ENCODE data around the gene CYP26A1.
"Not testable (repeated sequence)": the region's sequence is repeated elsewhere in the genome, so short reads cannot be mapped to it uniquely, and the experiment has no call there.

Gene CYP26A1

DNA sequence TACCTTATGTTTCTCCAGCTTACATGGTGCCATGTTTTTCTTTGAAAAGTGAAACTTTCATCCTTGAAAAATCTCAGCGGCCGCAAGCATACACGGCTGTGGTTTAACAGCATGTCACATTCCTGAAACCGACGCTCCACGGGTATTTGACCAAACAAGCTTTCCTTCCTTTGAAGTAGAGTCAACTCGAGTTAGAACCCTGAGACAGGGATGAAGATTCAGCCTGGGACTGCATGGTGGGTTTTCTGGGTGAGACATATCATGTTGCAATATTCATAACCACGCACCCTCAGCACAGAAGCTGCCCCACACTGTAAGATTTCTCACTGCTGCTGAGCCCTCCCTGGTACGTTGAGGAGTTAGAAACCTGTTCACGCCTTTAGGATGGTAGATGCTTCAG is 8.1 kb downstream of the CYP26A1 start:
- no peak for DNase-seq

DNA sequence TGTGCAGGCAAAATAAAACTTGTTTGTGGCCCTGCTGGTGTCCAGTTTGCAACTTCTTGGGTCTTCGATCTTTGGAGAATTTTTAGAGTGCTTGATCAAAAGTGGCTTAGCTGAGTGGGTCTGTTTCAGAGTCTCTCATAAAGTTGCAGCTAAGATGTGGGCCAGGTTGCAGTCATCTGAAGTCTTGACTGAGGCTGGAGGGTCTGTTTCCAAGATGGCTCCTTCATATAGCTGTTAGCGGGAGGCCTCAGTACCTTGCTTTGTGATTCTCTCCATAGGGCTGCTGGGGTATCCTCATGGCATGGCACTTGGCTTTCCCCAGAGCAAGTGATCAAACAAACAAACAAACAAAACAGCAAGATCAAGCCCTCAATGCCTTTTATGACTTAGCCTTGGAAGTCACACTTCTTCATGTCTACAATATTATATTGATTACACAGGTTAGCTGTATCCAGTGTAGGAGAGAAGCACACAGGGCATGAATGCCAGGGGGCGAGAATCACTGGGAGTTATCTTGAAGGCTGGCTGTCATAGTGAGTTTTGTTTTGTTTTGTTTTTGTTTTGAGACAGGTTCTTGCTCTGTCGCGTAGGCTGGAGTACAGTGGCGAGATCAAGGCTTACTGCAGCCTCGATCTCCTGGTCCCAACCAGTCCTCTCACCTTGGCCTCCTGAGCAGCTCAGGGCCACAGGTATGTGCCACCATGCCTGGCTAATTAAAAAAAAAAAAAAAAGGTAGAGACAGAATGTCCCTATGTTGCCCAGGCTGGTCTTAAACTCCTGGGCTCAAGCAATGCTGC is 10.2 kb downstream of the CYP26A1 start:
- no peak for DNase-seq

GRCh38 chr10:93085272-93085859 is 11.7 kb downstream of the CYP26A1 start:
- DNase-seq, result no peak

DNA sequence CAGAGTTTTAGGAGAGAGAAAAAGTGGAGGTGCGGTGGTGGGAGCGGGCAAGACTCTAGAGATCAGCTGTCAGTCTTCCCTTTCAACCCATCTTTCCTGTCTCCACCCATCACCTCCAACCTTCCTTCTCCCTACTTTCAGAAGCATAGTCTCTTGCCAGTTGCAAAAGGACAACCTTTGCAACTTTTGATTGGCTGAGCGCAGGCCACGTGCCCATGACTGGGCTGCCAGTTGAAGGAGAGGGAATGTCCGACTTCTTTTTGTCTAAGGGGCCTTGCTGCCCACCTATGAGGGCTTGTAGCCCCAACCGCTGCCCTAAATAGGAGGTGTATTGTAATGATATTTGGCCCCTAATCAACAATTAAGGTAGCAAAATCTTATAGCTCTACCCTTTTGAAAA is 12.6 kb downstream of the CYP26A1 start:
- no peak for DNase-seq

- DNase-seq, result no peak
These were observed 14.2 kb downstream of the CYP26A1 start for GRCh38 chr10:93087846-93088245.

DNA sequence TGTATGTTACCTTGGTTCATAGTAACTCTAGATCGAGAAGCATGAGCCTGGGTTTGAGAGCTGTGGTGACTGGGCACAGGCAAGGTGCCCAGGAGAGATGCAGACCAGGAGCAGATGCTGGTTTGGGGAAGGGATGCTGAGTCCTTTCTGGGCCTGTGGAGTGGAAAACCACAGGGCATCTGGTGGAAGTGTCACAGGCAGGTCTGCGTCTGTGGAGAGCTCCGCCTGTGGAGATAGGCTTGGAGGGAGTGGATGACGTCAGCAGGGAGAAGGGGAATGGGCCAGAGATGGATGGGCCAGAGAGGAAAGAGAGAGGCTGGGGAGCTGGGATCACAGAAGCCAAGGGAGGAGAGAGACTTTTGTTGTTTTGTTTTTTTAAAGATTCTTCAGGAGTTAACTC is 14.8 kb downstream of the CYP26A1 start:
- no peak for DNase-seq

DNA sequence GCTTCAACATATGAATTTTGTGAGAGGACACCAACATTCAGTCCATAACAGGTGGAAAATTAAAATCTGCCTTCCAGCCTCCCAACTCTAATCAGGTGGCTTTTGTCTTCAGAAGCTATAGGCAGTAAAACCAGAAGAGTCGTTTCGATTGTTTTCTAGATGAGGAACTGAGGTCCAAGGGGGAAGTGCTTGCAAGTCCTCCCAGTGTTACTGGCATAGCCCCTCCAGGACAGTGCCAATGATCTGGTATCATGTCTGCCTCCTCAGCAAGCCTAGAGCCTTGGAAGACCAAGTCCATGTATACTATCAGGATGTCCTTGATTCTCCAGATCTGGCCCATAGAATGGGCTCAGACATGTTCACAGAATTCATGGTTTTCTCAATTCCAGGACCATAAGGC is 16.9 kb downstream of the CYP26A1 start:
- no peak for DNase-seq

- DNase-seq, result no peak
These were observed 18.3 kb downstream of the CYP26A1 start for GRCh38 chr10:93091960-93092359.

- no peak for DNase-seq
These were observed 21.5 kb downstream of the CYP26A1 start for GRCh38 chr10:93095225-93095624.

DNA sequence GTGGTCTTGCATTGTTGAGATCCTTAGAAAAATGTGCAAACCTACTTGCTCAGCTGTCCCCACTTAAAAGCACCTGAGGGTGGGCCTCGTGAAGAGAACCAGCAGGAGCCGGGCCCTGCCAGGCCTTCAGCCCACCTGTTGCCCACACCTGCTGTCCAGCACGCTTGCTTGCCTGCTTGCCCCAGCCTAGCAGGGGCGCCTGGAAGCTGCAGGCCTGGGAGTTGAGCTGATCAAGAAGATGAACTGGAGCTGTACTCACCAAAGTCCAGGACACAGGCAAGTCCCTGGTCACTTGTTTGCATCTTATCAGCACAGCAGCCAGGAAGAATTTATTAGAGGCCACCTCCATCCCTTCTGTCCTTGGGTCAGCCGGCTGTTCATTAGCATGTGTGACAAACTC is 23.2 kb downstream of the CYP26A1 start:
- no peak for DNase-seq

- no peak for DNase-seq
These were observed 23.7 kb downstream of the CYP26A1 start for GRCh38 chr10:93097386-93097785.

DNA sequence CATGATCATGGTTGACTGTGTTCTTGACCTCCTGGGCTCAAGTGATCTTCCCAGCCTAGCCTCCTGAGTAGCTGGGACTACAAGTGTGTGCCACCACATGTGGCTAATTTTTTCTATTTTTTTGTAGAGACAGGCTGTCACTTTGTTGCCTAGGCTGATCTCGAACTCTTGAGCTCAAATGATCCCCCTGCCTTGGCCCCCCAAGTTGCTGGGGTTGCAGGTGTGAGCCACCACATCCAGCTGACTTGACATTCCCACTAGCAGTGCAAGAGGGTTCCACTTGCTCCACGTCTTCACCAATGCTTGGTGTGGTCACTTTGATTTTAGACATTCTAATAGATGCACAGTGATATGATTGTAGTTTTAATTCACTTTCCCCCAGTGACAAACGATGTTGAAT is 25.1 kb downstream of the CYP26A1 start:
- DNase-seq, result no peak

- DNase-seq, result no peak
These were observed 26.0 kb downstream of the CYP26A1 start for GRCh38 chr10:93099670-93100069.

DNA sequence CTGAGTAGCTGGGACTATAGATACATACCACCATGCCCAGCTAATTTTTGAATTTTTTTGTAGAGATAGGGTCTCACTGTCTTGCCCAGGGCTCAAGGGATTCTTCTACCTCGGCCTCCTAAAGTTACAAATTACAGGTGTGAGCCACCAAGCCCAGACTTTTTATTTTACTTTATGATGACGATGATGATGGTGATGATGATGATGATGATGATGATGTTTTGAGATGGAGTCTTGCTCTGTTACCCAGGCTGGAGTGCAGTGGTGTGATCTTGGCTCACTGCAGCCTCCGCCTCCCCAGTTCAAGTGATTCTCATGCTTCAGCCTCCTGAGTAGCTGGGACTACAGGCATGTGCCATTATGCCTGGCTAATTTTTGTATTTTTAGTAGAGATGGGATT is 27.5 kb downstream of the CYP26A1 start:
- DNase-seq, result not testable (repeated sequence)

DNA sequence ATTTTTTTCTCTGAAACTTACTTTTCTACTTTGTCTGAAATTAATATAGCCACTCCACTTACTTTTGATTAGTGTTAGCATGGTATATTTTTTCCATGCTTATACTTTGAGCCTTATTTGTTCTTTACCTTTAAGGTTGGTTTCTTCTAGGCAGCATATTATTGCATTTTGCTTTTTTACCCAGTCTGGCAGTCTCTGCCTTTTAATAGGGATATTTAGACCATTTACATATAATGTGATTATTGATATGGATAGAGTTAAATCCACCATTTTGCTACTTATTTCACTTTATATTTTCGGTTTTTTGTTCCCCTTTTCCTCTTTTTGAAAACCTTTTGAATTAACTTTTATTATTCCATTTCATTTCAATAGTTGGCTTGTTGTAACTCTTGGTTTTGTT is 30.3 kb downstream of the CYP26A1 start:
- no peak for DNase-seq

- DNase-seq, result no peak
These were observed 33.0 kb downstream of the CYP26A1 start for GRCh38 chr10:93106631-93107072.

DNA sequence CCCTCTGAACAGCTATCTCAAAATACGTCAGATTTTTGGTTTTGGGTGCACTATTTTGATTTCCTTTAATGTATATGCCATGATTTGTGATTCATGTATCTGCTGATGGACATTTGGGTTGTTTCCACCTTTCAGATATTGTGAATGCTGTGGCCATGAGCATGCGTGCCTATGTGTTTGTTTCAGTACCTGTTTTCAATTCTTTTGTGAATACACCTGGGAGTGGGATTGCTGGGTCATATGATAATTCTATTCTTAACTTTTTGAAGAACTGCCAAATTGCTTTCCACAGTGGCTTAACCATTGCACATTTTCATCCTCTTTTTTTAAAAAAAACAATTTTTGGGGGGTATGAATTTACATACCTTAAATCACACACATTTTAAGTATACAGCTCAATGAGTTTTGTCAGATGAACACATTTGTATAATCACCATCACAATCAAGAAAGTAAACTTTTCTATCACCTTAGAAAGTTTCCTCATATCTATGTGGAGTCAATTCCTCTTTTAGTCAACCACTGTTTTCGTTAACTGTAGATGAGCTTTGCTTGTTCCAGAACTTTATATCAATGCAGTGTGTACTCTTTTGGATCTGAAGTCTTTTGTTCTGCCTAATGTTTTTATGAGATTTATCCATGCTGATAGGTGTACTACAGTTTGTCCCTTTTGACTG is 36.9 kb downstream of the CYP26A1 start:
- no peak for DNase-seq

DNA sequence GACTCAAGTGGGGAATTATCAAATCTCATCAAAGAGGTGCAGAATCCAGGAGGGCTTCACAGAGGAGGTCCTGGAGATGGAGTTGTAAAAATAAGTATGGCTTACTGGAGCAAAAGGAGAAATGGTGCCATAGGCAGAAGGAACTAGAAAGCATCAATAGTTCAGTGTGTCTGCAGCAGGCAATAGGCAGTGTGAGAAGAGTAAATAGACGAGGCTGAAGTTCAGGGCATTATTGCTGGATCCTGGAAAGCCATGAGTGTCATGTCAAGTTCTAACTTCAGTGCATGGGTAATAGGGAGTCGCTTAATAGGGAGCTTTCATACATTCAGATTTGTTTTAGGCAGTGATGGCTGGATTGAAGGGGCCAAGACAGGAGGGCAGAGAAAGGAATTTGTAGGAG is 39.3 kb downstream of the CYP26A1 start:
- no peak for DNase-seq

GRCh38 chr10:93115661-93116383 is 42.1 kb downstream of the CYP26A1 start:
- DNase-seq, result peak; percentile 43

DNA sequence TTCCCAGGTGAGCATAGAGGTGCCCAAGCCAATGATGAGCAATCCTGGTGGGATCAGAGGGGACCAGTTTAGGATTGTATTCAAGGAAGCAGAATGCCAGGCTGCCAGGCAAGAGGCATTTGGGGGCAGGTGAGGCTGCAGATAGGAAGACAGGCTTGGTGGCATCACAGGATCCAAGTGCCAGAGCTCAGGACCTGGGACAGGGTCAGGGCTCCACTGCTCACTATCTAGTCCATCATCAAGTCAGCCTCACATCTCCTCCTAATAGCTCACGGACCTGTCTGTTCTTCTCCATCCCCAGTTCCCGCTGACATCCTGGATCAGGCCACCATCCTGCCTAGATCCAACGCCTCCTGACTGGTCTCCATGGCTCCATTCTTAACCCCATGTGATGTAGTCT is 47.6 kb downstream of the CYP26A1 start:
- DNase-seq, result no peak

DNA sequence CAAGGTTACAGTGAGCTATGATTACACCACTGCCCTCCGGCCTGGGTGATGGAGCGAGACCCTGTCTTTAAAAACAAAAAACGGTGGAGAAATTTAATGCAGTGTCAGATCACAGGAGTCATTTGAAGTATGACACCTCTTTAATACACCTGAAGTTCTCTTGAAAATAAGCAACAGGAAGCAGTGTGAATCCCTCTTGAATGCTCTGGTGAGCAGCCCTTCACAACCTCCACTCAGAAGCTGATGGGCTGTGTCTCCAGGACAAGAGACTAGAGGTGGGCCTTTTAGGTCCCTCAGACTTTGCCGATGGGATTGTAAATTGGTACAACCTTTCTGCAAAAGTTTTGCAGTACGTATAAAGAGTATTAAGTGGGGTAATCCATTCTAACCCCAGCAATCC is 50.1 kb downstream of the CYP26A1 start:
- DNase-seq, result no peak

DNA sequence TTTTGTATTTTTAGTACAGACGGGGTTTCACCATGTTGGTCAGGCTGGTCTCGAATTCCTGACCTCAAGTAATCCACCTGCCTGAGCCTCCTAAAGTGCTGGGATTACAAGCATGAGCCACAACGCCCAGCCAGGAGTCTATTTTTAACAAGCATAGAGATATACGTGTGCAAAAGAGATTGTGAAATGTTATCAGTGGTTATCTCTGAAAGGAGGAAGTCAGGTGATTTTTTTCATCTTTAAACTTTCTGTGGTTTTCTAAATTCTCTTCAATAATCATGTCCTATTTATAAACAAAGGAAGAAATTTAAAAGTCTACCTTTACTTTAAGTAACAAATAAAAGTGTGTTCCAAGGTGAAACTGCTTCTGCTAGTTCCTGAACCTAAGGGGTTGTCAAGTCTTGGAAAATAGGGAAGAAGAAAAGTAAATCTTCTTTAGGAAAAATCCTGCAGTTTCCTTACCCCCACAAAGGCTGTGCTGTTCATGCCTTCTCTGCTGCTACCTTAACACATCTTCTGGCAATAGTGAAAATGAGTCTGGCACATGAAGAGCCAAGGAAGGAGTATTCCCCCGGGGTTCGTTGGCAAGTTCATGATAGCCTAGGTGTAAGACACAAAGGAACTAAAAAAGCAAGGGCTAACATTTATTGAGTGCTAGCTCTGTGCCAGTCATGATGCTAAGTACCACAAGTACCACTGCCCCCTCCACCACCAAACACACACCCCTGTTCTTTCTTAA is 51.1 kb downstream of the CYP26A1 start:
- no peak for DNase-seq

GRCh38 chr10:93125966-93126365 is 52.3 kb downstream of the CYP26A1 start:
- no peak for DNase-seq
